ENCODE measurements around the gene ARHGAP32. TPM values are rescaled to one million over a fixed set of nuclear protein-coding genes. Genes with fewer than 3 reads are reported as not detected.
A peak's percentile ranks its signal among the peaks of the same experiment; 100 is the strongest.

The ARHGAP32 gene
- total and polyA plus RNA-seq, 2 experiments from 2014 or later: 4.0 to 13.0 TPM

- no peak for TF ChIP-seq CTCF (IDR thresholded peaks at IDR 0.05; ENCODE audit: low read depth, low read length)
- Histone ChIP-seq H3K4me3 (no peak overlapping the region), H3K36me3 (no peaks in the 10 kb centered on the region), H3K27me3 (no peaks in the 10 kb centered on the region), H3K4me1 (ENCODE audit: low read depth) (no peaks in the 10 kb centered on the region), H3K9me3 (ENCODE audit: low read depth) (no peaks in the 10 kb centered on the region), H3K27ac (no peak overlapping the region)
- DNase-seq (ENCODE audit: low read depth in 1 of 2, low spot score in 1 of 2): no peak
These were observed 98.8 kb downstream of the ARHGAP32 start for GRCh38 chr11:129093283-129093682.

- no peak for TF ChIP-seq CTCF (IDR thresholded peaks at IDR 0.05; ENCODE audit: low read depth, low read length)
- Histone ChIP-seq H3K27ac (no peak overlapping the region), H3K36me3 (no peaks in the 10 kb centered on the region), H3K9me3 (ENCODE audit: low read depth) (no peaks in the 10 kb centered on the region), H3K4me3 (no peak overlapping the region), H3K27me3 (no peaks in the 10 kb centered on the region), H3K4me1 (ENCODE audit: low read depth) (no peaks in the 10 kb centered on the region)
- DNase-seq (ENCODE audit: low read depth in 1 of 2, low spot score in 1 of 2): peak in 1 of 2 donors; percentile 70
These were observed 102.1 kb downstream of the ARHGAP32 start for GRCh38 chr11:129090056-129090455.

GRCh38 chr11:129089279-129089678, 102.8 kb downstream of the ARHGAP32 start:
- Histone ChIP-seq H3K9me3 (ENCODE audit: low read depth) (no peaks in the 10 kb centered on the region), H3K27me3 (no peaks in the 10 kb centered on the region), H3K36me3 (no peaks in the 10 kb centered on the region), H3K27ac (no peak overlapping the region), H3K4me3 (no peak overlapping the region), H3K4me1 (ENCODE audit: low read depth) (no peaks in the 10 kb centered on the region)
- TF ChIP-seq CTCF (IDR thresholded peaks at IDR 0.05; ENCODE audit: low read depth, low read length): no peak
- DNase-seq (ENCODE audit: low read depth in 1 of 2, low spot score in 1 of 2): no peak

- no peak for DNase-seq (ENCODE audit: low read depth in 1 of 2, low spot score in 1 of 2)
- no peaks in the 10 kb centered on the region for H3K9me3 ChIP-seq (ENCODE audit: low read depth)
- TF ChIP-seq CTCF (IDR thresholded peaks at IDR 0.05; ENCODE audit: low read depth, low read length): no peak
- no peaks in the 10 kb centered on the region for H3K27me3 ChIP-seq
- H3K36me3 ChIP-seq: no peaks in the 10 kb centered on the region
- no peak overlapping the region for H3K27ac ChIP-seq
- H3K4me1 ChIP-seq (ENCODE audit: low read depth): no peaks in the 10 kb centered on the region
- H3K4me3 ChIP-seq: no peak overlapping the region
These were observed 105.1 kb downstream of the ARHGAP32 start for GRCh38 chr11:129086976-129087375.

GRCh38 chr11:129077191-129077590, 114.9 kb downstream of the ARHGAP32 start:
- no peak for TF ChIP-seq CTCF (IDR thresholded peaks at IDR 0.05; ENCODE audit: low read depth, low read length)
- DNase-seq (ENCODE audit: low read depth in 1 of 2, low spot score in 1 of 2): no peak
- no peak overlapping the region for H3K27ac ChIP-seq
- no peaks in the 10 kb centered on the region for H3K36me3 ChIP-seq
- no peaks in the 10 kb centered on the region for H3K9me3 ChIP-seq (ENCODE audit: low read depth)
- H3K4me3 ChIP-seq: no peak overlapping the region
- no peaks in the 10 kb centered on the region for H3K4me1 ChIP-seq (ENCODE audit: low read depth)
- H3K27me3 ChIP-seq: no peaks in the 10 kb centered on the region

GRCh38 chr11:129075757-129076156, 116.4 kb downstream of the ARHGAP32 start:
- H3K27ac ChIP-seq: no peak overlapping the region
- no peaks in the 10 kb centered on the region for H3K27me3 ChIP-seq
- no peaks in the 10 kb centered on the region for H3K36me3 ChIP-seq
- H3K9me3 ChIP-seq (ENCODE audit: low read depth): no peaks in the 10 kb centered on the region
- TF ChIP-seq CTCF (IDR thresholded peaks at IDR 0.05; ENCODE audit: low read depth, low read length): no peak
- H3K4me3 ChIP-seq: no peak overlapping the region
- no peaks in the 10 kb centered on the region for H3K4me1 ChIP-seq (ENCODE audit: low read depth)
- peak in 1 of 2 donors; percentile 3 for DNase-seq (ENCODE audit: low read depth in 1 of 2, low spot score in 1 of 2)

Measured in cardiac muscle cell (in vitro differentiated cells and primary cell).